GM04503 (cell line): ENCODE data around the gene SLC12A3.
A peak's percentile ranks its signal among the peaks of the same experiment; 100 is the strongest.
"Not testable (repeated sequence)": the region's sequence is repeated elsewhere in the genome, so short reads cannot be mapped to it uniquely, and the experiment has no call there.

Experiments used
- DNase-seq: peaks from one replicate; pipeline ENCODE4 v3.0.0-alpha.2; 2012; ENCODE audit warnings: low read depth

The SLC12A3 gene

GRCh38 chr16:56848029-56848936 lies 16.7 kb upstream of the SLC12A3 start:
- peak; percentile 48 for DNase-seq

DNA sequence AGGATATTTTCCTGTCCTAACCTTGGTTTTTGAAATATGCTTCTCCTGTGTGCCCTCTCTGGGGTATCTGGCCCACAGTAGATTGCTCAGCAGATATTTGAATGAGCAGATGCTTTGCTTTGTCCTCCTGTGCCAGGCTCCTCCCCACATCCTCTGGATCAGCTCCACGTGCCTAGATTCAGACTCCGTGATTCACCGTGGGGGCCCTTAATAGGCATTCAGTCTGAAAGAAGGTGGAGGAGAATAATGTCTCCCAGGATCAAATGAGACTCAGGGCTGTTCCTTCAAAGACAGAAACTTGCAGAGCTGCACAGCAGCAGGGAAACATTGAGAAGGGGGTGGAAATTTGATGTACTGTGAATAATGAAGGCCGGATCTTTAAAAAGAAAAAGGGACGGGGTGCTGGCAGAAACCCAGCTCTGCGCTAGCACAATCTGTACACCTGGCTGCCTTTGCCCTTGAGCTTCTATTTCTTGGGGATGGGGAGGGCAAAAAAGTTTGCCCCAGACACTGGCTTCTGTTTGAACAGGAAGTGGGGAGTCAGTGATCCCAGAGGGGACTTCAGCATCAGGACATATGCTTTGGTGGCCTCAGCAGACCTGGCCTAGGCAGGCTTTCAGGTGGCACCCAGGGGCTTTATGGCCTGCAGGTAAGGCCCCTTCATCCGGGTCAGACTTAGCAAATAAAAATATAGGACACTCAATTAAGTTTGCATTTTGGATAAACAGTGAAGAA lies 15.9 kb upstream of the SLC12A3 start:
- DNase-seq, result peak; percentile 42

DNA sequence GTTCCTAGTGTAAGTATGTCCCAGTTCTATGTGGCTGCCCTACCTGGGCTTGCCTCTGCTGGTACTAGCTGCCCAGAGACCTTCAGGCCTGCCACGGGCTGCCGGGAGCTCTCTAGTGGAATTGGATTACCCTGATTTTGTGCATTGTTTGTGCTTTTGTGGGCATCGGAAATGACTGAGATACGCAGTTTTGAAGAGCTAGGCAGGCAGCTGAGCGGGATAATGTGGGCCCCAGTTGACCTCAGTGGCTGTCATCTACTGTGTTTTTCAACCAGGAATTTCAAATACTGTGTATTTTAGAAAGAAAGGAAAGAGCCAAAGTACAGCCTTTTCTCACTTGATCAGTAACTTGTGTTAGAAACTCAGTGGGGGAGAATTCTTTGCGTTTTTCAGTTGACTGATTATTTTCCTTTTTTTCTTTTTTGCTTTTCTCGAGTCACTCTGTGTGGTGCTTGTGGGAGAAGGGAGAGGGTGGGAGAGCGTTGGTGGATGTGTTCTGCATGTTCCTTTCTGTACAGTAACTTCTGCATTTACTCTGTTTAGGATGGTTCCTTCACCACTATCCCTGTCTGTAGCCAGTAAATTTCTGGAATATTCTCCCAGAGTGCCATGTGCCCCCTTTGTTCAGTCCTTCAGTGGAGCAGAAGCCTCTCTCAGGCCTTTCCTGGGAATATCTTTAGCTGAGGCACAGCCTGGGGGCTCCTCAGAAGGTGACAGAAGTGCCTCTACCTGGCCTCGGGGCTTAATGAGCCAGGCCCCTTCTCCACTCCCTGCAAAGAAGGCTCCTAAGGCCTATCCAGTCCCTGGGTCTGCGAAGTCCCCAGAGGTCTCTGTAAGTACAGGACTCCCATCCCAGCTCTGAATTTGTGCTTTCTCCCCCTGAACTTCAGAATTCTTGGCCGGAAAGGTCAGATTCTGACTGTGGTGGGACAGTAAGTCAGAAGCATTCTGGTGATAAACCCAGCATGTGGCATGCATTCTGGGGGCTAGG lies 15.0 kb upstream of the SLC12A3 start:
- no peak for DNase-seq

DNA sequence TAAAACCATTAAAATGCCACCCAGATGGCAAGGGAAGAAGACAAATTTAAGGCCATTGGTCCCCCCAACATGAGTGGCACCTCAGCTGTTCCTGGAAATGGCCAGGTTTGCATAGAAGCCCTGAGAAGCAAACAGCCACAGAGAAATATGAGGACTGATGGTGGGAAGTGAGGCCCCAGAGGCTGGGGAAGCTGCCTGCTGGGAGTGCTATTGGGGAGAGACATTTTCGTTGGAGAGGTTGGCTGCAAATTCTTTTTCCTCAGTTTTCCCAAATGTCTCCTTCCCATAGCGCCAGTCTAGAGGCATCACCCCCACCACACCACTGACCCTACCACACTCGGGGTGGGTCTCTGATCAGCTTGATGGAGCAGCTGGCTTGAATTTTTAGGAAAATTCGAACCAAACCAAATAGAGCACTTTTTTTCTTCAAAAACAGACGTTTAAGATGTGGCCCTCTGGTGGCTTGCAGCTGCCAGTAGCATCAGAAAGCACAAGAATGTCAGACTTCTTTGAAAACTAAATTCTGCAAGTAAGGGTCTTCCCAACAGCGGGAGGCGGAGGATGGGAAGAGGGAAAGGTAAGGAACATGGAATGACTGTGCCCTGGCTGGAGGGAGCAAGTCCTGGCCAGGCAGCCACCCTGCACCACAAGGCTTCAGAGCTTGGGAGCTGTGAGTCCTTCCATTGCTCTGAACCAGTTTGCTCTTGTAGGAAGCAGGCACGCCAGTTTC lies 13.2 kb upstream of the SLC12A3 start:
- no peak for DNase-seq

DNA sequence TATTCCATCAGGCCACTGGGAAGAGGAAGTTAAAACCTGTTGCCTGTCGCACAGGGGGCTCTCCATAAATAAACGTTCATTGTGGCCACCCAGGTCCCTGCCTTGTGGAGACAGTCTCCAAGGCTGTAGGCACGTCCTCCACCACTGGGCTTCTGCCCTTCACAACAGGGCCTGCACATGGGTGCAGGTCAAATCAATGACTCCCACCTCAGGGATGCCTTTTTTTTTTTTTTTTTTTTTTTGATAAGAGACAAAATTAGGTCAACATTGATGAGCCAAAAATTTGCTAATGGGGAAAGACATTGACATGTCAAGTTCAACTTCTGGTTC lies 12.6 kb upstream of the SLC12A3 start:
- DNase-seq, result no peak

DNA sequence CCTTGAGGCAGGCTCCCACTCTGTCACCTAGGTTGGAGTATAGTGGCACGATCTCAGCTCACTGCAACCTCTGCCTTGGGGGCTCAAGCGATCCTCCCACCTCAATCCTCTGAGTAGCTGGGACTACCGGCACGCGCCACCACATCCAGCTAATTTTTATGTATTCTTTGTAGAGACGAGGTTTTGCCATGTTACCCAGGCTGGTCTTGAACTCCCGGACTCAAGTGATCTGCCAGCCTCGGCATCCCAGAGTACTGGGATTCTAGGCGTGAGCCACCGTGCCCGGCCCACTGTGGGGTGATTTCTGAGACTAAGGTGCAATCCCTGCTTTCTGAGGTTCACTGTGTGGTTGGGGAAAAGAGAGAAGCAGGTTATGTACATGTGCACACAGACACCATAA lies 12.0 kb upstream of the SLC12A3 start:
- DNase-seq, result no peak

GRCh38 chr16:56855201-56855600 lies 9.8 kb upstream of the SLC12A3 start:
- DNase-seq, result no peak

DNA sequence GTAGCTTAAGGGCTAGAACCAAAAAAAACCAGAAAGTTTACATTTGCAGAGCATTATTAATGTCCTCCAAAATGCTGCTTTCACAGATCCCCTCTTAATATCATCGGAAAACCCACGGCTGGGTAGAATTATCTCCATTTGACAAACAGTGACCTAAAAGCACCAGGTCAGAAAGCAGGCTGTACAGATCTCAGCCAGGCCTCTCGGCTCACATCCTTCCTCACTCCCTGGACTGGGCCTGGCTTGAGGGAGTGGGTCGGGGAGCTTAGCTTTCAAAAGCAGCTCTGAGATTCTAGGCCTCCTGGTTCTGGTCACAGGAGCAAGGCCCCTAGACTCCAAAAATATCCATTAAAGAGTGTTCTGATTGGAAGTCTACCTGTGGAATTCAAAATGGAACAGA lies 9.1 kb upstream of the SLC12A3 start:
- no peak for DNase-seq

- no peak for DNase-seq
Measured at GRCh38 chr16:56856876-56857447, 8.0 kb upstream of the SLC12A3 start.

DNA sequence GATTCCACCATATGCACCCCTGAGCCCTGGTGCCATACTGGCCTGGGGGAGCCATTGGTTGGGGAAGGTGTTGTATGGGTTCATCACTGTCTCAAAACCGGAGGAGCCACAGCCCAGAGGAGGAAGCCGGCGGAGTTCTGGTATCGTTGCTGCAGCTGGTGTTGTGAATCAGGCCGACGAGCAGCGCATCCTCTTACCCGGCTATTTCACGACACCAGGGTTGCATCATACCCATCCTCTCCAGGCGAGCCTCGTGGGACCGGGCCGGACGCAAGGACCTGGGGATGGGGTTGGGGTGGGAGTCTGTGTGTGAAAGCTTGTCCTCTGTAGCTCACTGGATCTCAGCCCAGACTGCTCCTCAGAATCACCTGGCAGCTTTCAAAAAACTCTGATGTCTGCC lies 6.6 kb upstream of the SLC12A3 start:
- DNase-seq, result no peak

GRCh38 chr16:56859636-56860035 lies 5.4 kb upstream of the SLC12A3 start:
- no peak for DNase-seq

- no peak for DNase-seq
Measured at GRCh38 chr16:56860226-56861020, 4.6 kb upstream of the SLC12A3 start.

GRCh38 chr16:56861092-56861610 lies 3.9 kb upstream of the SLC12A3 start:
- DNase-seq, result no peak

DNA sequence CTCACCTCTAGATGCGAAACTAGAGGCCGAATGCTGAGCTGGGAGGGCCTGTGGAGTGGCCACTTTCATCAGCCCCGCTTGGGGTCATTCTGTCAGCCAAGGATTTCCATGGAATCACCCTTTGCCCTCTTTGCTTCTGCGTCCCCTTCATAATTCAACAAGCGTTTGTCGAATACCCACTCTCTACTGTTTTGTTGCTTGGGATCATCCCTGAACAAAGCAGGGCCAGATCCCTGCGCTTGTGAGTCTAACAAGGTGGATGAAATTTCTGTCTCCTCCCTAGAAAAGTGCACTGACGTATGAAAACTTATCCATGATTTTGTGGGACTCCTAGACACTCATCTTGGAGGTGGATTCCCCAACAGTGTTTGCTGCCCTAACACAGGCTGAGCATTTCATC lies 3.3 kb upstream of the SLC12A3 start:
- DNase-seq, result no peak

GRCh38 chr16:56862776-56863175 lies 2.2 kb upstream of the SLC12A3 start:
- DNase-seq, result no peak

- no peak for DNase-seq
Measured at GRCh38 chr16:56865394-56866062, 521 bp downstream of the SLC12A3 start.

DNA sequence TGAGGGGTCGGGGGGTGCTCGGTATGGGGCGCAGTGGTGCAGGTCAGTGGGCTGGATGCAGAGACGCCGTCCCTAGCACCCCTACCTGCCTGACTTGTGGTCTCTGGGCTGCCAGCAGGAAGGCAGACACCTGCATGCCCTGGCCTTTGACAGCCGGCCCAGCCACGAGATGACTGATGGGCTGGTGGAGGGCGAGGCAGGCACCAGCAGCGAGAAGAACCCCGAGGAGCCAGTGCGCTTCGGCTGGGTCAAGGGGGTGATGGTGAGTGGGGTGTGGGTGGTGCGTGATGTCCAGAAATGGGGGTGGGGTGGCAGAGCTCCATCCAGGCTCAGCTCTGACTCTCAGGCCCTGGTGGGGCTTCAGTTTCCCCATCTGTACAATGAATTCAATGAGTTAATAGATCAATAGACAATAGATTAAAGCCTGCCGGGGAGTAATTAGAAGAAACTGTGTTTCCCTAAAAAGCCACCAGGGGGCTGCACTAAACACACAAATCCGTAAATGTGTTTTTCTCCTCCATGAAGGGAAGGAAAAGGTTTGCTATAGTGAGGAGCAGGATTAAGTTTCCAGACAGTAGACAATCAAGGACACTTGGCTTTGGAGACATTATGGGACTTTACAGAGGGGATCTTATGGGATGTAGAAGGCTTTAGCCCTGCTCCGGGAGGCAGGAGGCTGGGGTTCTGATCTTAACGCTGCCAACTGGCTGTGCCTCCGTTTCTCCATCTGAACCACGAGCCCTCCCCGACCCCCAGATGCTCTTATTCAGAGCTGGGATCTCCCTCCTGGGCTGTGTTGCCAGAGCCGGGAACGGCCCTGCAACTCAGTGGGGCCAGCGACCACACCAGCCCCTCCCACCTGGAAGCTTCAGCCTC lies 2.2 kb downstream of the SLC12A3 start:
- no peak for DNase-seq

GRCh38 chr16:56868175-56868574 lies 3.2 kb downstream of the SLC12A3 start:
- DNase-seq, result no peak

DNA sequence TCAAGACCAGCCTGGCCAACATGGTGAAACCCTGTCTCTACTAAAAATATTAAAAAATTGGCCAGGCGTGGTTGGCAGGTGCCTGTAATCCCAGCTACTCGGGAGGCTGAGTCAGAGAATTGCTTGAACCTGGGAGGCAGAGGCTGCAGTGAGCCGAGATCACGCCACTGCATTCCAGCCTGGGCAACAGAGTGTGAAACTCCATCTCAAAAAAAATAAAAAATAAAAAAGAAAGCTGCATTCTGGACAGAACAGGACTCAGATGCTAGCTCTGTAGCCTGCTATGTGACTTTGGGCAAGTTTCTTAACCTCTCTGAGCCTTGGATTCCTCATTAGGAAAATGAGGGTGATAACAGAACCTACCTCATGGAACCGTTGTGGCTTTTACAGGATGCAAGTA lies 3.8 kb downstream of the SLC12A3 start:
- not testable (repeated sequence) for DNase-seq
